Pancreas (tissue), 10 donors: Measurements from ENCODE around the gene NR1I3. TPM values are rescaled to one million over a fixed set of nuclear protein-coding genes. Genes with fewer than 3 reads are reported as not detected.

Experiments used
- ATAC-seq, 4 donors: fragments of 200-7000 bp; cut with Tn5 transposase; one replicate each; pipeline versions ENCODE4 v1.8.0 to v1.9.1; 2020; ENCODE audit warnings: mild to moderate bottlenecking in 4 of 4, moderate library complexity in 4 of 4
- DNase-seq, 6 donors: peaks; one replicate each; pipeline ENCODE4 v3.0.0-alpha.2; 2020
- FAIRE-seq: peaks from 2 replicates; lab custom pipeline; 2012; peaks lifted over from hg19 to GRCh38; lab: Jason Lieb, UNC
- H3K27ac ChIP-seq, 4 donors: fragments of 200-600 bp; sonication (generic); 1 replicate in 3 of 4; 2 replicates in 1 of 4; pipeline versions ENCODE4 v1.5.0 to v1.8.0; 2020
- H3K27me3 ChIP-seq, 4 donors: fragments of 200-600 bp; one replicate each; pipeline ENCODE4 v1.8.0; 2021
- H3K36me3 ChIP-seq, 3 donors: fragments of 200-600 bp; sonication (generic) in 1 of 3; one replicate each; pipeline versions ENCODE4 v1.5.0 to v1.8.0; 2020 to 2021
- H3K4me1 ChIP-seq, 3 donors: fragments of 200-600 bp; one replicate each; pipeline ENCODE4 v1.8.0; 2021
- H3K4me3 ChIP-seq, 4 donors: fragments of 200-600 bp; sonication (generic) in 2 of 4; one replicate each; pipeline versions ENCODE4 v1.5.0 to v1.8.0; 2020 to 2021
- H3K9me3 ChIP-seq, 4 donors: fragments of 200-600 bp; one replicate each; pipeline ENCODE4 v1.8.0; 2021
- WGBS, 2 donors: extraction: QIAGEN DNeasy Blood & Tissue Kit; methylation state at CpG; one replicate each; pipeline ENCODE4 v1.1.7; 2013; 5-methylcytosine and 5-hydroxymethylcytosine counted together
- intact Hi-C, 3 donors: fragments of 100-400 bp; cut with DNase I; formaldehyde crosslinking; loops; one replicate each; pipeline versions ENCODE4 v1.11.1 to v1.14.2; 2022
- polyA plus RNA-seq, 2 donors: library from polyadenylated mRNA; stranded (reverse); fragments of 200-250 nt; gene quantifications; one replicate each; pipeline ENCODE4 v1.2.3, GENCODE V29; 2013
- total RNA-seq, 6 donors: library from RNA; stranded (reverse); fragmentation: NEBNext Ultra II Directional in 4 of 6; extraction: Animal tissue kit (Norgen Biotek cat#: 25700) in 4 of 6; gene quantifications; one replicate each; pipeline versions ENCODE4 v1.2.1 to v1.2.4, GENCODE V29; 2021 to 2023
- TF ChIP-seq, protein P1 (sequence below), 4 donors: fragments of 200-600 bp; sonication (generic) in 3 of 4; IDR thresholded peaks; one replicate each; pipeline versions ENCODE4 v1.5.0 to v1.8.0; 2021; ENCODE audit warnings: antibody characterized with exemption in 4 of 4
- donor health status: healthy with polysubstance abuse.
- donor health status: DM: no; HTN: no; CAD: no; lungs with moderate emphysema.
- donor health status: DM: no; HTN: no; CAD: no.
- donor health status: control.
- donor health status: control.
- donor health status: Bipolar disorder and iron deficiency.
- donor health status: DM: yes; HTN: yes; CAD: no.
- donor health status: DM: no; HTN: no; CAD: no.
- donor health status: DM: no; HTN: no; CAD: no.
- donor health status: DM: yes; HTN: yes; CAD: no.

The NR1I3 gene
- total and polyA plus RNA-seq, 8 donors = 0.15 TPM; not detected in 7

- H3K9me3 ChIP-seq = no peaks in the 10 kb centered on the region
- FAIRE-seq (no peak), ATAC-seq (no peak), DNase-seq (no peak)
- no peak overlapping the region for H3K27ac ChIP-seq
- no peaks in the 10 kb centered on the region for H3K36me3 ChIP-seq
- 80 to 85% methylated on average over 3 of the region's 3 CpGs for WGBS, 2 donors
- H3K4me3 ChIP-seq = no peak overlapping the region
- intact Hi-C loops = no loop called here
- no peaks in the 10 kb centered on the region for H3K27me3 ChIP-seq
- TF ChIP-seq, protein P1, sequence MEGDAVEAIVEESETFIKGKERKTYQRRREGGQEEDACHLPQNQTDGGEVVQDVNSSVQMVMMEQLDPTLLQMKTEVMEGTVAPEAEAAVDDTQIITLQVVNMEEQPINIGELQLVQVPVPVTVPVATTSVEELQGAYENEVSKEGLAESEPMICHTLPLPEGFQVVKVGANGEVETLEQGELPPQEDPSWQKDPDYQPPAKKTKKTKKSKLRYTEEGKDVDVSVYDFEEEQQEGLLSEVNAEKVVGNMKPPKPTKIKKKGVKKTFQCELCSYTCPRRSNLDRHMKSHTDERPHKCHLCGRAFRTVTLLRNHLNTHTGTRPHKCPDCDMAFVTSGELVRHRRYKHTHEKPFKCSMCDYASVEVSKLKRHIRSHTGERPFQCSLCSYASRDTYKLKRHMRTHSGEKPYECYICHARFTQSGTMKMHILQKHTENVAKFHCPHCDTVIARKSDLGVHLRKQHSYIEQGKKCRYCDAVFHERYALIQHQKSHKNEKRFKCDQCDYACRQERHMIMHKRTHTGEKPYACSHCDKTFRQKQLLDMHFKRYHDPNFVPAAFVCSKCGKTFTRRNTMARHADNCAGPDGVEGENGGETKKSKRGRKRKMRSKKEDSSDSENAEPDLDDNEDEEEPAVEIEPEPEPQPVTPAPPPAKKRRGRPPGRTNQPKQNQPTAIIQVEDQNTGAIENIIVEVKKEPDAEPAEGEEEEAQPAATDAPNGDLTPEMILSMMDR (IDR thresholded peaks at IDR 0.05) = no peak
- peaks cover 0 to 5% (median 3%) of the 10 kb centered on the region in 3 donors for H3K4me1 ChIP-seq
Observed at GRCh38 chr1:161241682-161242081, 3.7 kb upstream of the NR1I3 start.

DNA sequence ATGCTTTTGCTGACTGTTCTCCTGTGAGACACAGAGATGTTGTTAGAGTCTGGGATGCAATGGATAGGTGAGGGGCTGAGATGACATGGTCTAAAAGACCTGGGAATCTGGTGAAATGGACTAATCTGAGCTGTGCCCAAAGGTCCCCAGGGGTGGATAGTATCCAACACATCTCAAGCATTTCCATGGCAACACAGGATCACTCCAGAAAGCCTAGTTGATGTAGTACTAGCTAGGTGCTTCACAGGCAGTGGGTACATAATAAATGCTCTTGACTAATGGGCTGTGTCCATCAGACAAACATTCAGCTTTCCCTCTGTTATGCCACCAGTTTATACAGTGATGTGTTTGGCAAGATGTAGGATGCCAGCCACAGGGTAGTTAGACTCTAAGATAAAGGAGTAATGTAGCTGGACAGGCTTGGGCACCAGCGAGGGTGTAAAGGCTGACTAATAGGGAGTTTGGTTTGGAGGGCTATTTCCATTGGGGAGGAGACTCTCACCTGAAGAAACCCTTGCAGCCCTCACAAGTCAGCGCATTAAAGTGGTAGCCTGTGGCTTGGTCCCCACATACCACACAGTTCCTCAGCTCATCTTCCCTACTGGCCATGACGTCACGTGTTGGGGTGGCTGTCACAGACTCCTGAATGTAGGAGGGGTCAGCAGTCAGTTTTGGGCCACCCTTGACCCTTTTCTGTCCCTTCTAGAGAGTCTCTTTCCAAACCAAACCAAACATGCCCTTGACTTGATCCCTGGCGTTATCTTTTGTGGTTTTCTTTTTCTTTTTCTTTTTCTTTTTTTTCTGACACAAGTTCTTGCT, 1.8 kb downstream of the NR1I3 start:
- TF ChIP-seq, protein P1 (IDR thresholded peaks at IDR 0.05) = no peak
- no peak for DNase-seq
- no peak for FAIRE-seq
- no peaks in the 10 kb centered on the region for H3K27me3 ChIP-seq
- no peak overlapping the region for H3K4me3 ChIP-seq
- no peak overlapping the region for H3K27ac ChIP-seq
- H3K9me3 ChIP-seq = no peaks in the 10 kb centered on the region
- no peaks in the 10 kb centered on the region for H3K4me1 ChIP-seq
- 65 to 76% methylated on average over 5 of the region's 5 CpGs for WGBS, 2 donors
- H3K36me3 ChIP-seq = no peaks in the 10 kb centered on the region
- no peak for ATAC-seq
- intact Hi-C loops = loop anchor here in 1 of 3 donors (10.0 kb wide), 1 partner anchor 49 kb away; no protein-coding TSS in a partner anchor

DNA sequence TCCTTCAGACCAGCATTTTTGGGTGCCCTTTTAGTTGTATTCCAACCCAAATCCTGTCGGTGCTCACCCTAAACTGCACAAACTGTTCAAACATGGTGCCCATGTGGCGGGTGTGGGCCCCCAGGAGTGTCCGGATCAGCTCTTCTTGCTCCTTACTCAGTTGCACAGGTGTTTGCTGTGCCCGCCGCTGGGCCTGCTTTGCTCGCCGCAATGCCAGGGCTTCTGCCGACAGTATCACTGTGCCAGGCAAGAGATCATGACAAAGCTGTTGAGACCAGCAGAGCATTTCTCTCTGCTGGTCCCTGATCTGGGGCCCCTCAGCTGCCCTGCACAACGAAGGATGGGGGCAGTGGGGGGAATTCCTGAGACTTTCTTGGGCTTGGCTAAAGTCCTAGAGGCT, 4.9 kb downstream of the NR1I3 start:
- FAIRE-seq = no peak
- 73 to 82% methylated on average over 9 of the region's 9 CpGs for WGBS, 2 donors
- H3K27ac ChIP-seq = no peak overlapping the region
- H3K4me3 ChIP-seq = no peak overlapping the region
- no peaks in the 10 kb centered on the region for H3K9me3 ChIP-seq
- TF ChIP-seq, protein P1 (IDR thresholded peaks at IDR 0.05) = no peak
- no peak for ATAC-seq
- H3K36me3 ChIP-seq = no peaks in the 10 kb centered on the region
- H3K27me3 ChIP-seq = no peaks in the 10 kb centered on the region
- no peak for DNase-seq
- H3K4me1 ChIP-seq = no peaks in the 10 kb centered on the region
- intact Hi-C loops = loop anchor here in 1 of 3 donors (10.0 kb wide), 1 partner anchor 52 kb away; no protein-coding TSS in a partner anchor

GRCh38 chr1:161230762-161231161, 7.2 kb downstream of the NR1I3 start:
- FAIRE-seq = no peak

More at GRCh38 chr1:161230762-161231161, 7.2 kb downstream of the NR1I3 start:
- ATAC-seq (no peak), DNase-seq (no peak)
- Histone ChIP-seq H3K27me3 (no peaks in the 10 kb centered on the region), H3K36me3 (no peaks in the 10 kb centered on the region), H3K4me1 (peaks cover 0 to 11% (median 0%) of the 10 kb centered on the region in 3 donors), H3K4me3 (no peak overlapping the region), H3K9me3 (no peaks in the 10 kb centered on the region), H3K27ac (no peak overlapping the region)
- TF ChIP-seq, protein P1 (IDR thresholded peaks at IDR 0.05) = no peak
- 89 to 90% methylated on average over 7 of the region's 7 CpGs for WGBS, 2 donors
- intact Hi-C loops = loop anchor here in 1 of 3 donors (10.0 kb wide), 1 partner anchor 54 kb away; no protein-coding TSS in a partner anchor
